Keratinocyte (primary cell): Measurements from ENCODE around the gene HYI. TPM values are rescaled to one million over a fixed set of nuclear protein-coding genes. Genes with fewer than 3 reads are reported as not detected.
"Not testable (repeated sequence)": the region's sequence is repeated elsewhere in the genome, so short reads cannot be mapped to it uniquely, and the experiment has no call there.

ENCODE experiments used
- DNase-seq: peaks from one replicate; pipeline ENCODE4 v3.0.0-alpha.2; 2011; ENCODE audit warnings: low read depth, missing footprints, low spot score
- FAIRE-seq: peaks from 2 replicates; lab custom pipeline; 2011; peaks lifted over from hg19 to GRCh38; lab: Jason Lieb, UNC
- H2AFZ ChIP-seq: 2 replicates; pipeline ENCODE4 v1.6.0; 2012; ENCODE audit warnings: low read length, control low read depth, inconsistent platforms; ENCODE audit not compliant: control insufficient read depth
- H3K27ac ChIP-seq: 2 replicates; pipeline ENCODE4 v1.5.1; 2011; ENCODE audit warnings: low read length; ENCODE audit not compliant: control insufficient read depth, insufficient read depth
- H3K27me3 ChIP-seq: 3 replicates; pipeline ENCODE4 v1.6.0; 2011; ENCODE audit warnings: low read length; ENCODE audit not compliant: control insufficient read depth, insufficient read depth; ENCODE audit errors: extremely low read depth
- H3K36me3 ChIP-seq, 2 experiments: 2 replicates in 1 of 2; 3 replicates in 1 of 2; pipeline ENCODE4 v1.5.1; 2011; ENCODE audit warnings: low read length in 2 of 2, mild to moderate bottlenecking in 1 of 2; ENCODE audit not compliant: control insufficient read depth in 2 of 2, insufficient read depth in 2 of 2; ENCODE audit errors: extremely low read depth in 1 of 2
- H3K4me1 ChIP-seq: 3 replicates; pipeline ENCODE4 v1.5.1; 2011; ENCODE audit warnings: low read length; ENCODE audit not compliant: control insufficient read depth, insufficient read depth; ENCODE audit errors: extremely low read depth
- H3K4me2 ChIP-seq: 3 replicates; pipeline ENCODE4 v1.6.0; 2011; ENCODE audit warnings: low read depth, low read length; ENCODE audit not compliant: control insufficient read depth, insufficient read depth; ENCODE audit errors: extremely low read depth
- H3K4me3 ChIP-seq, 3 experiments: fragments of 200-600 bp in 1 of 3; sonication (generic) in 1 of 3; 2 replicates in 2 of 3; 3 replicates in 1 of 3; pipeline ENCODE4 v1.5.1; 2011 to 2016; ENCODE audit warnings: low read length in 3 of 3, mild to moderate bottlenecking in 3 of 3, control low read depth in 2 of 3, inconsistent platforms in 1 of 3, low read depth in 1 of 3, mixed read lengths in 1 of 3, mixed run types in 1 of 3, moderate library complexity in 1 of 3; ENCODE audit not compliant: control insufficient read depth in 2 of 3, insufficient read depth in 2 of 3; ENCODE audit errors: extremely low read depth in 1 of 3
- H3K79me2 ChIP-seq: 2 replicates; pipeline ENCODE4 v1.6.0; 2012; ENCODE audit warnings: low read length; ENCODE audit not compliant: control insufficient read depth, insufficient read depth
- H3K9ac ChIP-seq: 3 replicates; pipeline ENCODE4 v1.6.0; 2011; ENCODE audit warnings: low read length; ENCODE audit not compliant: control insufficient read depth, insufficient read depth; ENCODE audit errors: extremely low read depth
- H3K9me1 ChIP-seq: 3 replicates; pipeline ENCODE4 v1.6.0; 2011; ENCODE audit warnings: low read length; ENCODE audit not compliant: control insufficient read depth, insufficient read depth; ENCODE audit errors: extremely low read depth
- H3K9me3 ChIP-seq: 2 replicates; pipeline ENCODE4 v1.5.1; 2012; ENCODE audit warnings: low read depth, low read length; ENCODE audit not compliant: control insufficient read depth
- H4K20me1 ChIP-seq: 3 replicates; pipeline ENCODE4 v1.6.0; 2011; ENCODE audit warnings: low read length; ENCODE audit not compliant: control insufficient read depth, insufficient read depth; ENCODE audit errors: extremely low read depth
- EZH2 ChIP-seq: IDR thresholded peaks from one replicate; pipeline ENCODE4 v1.6.1; 2012; ENCODE audit warnings: inconsistent platforms, mild to moderate bottlenecking, low read length, moderate library complexity
- dilution Hi-C: fragments of 300-500 bp; cut with MboI; formaldehyde crosslinking; loops from one replicate; pipeline ENCODE4 v1.7.0; 2020; ENCODE audit warnings: low sequenced_read_pairs; ENCODE audit not compliant: extremely low pct_ligation_motif_present
- polyA minus RNA-seq, 3 experiments: library from RNA; depleted of rRNA, polyadenylated mRNA; stranded (reverse); fragments of >200 nt; gene quantifications; 1 replicate in 1 of 3; 2 replicates in 1 of 3; 3 replicates in 1 of 3; pipeline ENCODE4 v1.2.3, GENCODE V29; 2011
- polyA plus RNA-seq, 5 experiments: library from polyadenylated mRNA; depleted of rRNA in 3 of 5; stranded (reverse) in 3 of 5; stranded (forward) in 1 of 5; unstranded in 1 of 5; fragments of >200 nt; gene quantifications; 1 replicate in 1 of 5; 2 replicates in 3 of 5; 3 replicates in 1 of 5; pipeline versions ENCODE4 v1.2.1 to v1.2.3, GENCODE V29; 2011 to 2012; ENCODE audit warnings: missing spikeins in 2 of 5, low read depth in 1 of 5, low replicate concordance in 1 of 5
- TF ChIP-seq, protein P1 (sequence below), 3 experiments: IDR thresholded peaks in 1 of 3; conservative IDR thresholded peaks in 1 of 3; optimal IDR thresholded peaks in 1 of 3; 2 replicates in 2 of 3; 3 replicates in 1 of 3; pipeline versions ENCODE3 to v1.5.1; 2011; ENCODE audit warnings: low read length in 3 of 3, mild to moderate bottlenecking in 3 of 3, moderate library complexity in 2 of 3, control low read depth in 1 of 3, inconsistent platforms in 1 of 3; ENCODE audit not compliant: insufficient read depth in 2 of 3; ENCODE audit errors: extremely low read depth in 1 of 3

Gene HYI, protein sequence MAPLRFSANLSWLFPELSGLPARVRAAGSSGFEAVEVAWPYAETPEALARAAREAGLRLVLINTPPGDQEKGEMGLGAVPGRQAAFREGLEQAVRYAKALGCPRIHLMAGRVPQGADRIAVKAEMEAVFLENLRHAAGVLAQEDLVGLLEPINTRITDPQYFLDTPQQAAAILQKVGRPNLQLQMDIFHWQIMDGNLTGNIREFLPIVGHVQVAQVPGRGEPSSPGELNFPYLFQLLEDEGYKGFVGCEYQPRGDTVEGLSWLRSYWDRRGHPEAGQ
- 26.4 to 39.6 TPM (median 26.9 TPM) in 3 replicates for polyA plus RNA-seq
- polyA plus RNA-seq (2011; ENCODE audit: low read depth): 10.9 TPM
- 11.1 and 17.7 TPM in 2 replicates for polyA plus RNA-seq (2011; cell fraction: cytosol; rRNA removed)
- 45.3 and 56.9 TPM in 2 replicates for polyA plus RNA-seq (2011; cell fraction: nucleus; rRNA removed)
- polyA plus RNA-seq (2012; ENCODE audit: low replicate concordance): 12.9 and 43.6 TPM in 2 replicates
- 6.2 to 27.3 TPM (median 13.6 TPM) in 3 replicates for polyA minus RNA-seq
- 11.1 TPM for polyA minus RNA-seq (2011; cell fraction: cytosol; rRNA and poly(A)+ RNA removed)
- 4.9 and 7.2 TPM in 2 replicates for polyA minus RNA-seq (2011; cell fraction: nucleus; rRNA and poly(A)+ RNA removed)

DNA sequence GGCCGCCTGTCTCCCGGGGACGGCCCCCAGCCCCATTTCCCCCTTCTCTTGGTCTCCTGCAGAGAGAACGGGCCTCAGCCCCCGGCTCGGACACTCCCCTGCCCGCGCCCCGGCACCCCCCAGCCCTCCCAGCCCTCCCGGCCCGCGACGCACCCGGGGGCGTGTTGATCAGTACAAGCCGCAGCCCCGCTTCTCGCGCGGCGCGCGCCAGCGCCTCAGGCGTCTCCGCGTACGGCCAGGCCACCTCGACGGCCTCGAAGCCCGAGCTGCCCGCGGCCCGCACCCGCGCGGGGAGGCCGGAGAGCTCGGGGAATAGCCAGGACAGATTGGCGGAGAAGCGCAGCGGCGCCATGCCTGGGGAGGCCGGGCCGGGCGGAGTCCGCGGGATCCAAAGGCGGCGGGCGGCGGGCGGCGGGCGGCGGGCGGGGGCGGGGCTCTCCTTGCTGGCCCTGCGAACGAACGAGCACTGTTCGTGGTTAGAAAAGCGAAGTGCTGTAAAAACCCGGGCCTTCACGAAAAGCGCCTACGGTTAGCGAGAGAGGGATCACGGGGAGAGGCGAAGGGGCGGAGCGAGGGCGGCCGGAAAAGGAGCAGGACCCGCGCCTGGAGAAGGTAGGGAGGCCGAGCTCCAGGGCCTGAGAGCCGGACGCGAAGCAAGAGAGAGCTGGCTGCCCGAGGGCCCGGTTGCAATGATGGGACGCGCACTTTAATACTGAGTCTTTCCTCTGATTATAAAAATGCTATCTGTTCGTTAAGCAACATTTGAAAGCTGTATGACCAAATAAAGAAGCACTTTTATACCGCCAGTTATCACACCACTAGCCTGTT, at the start of gene HYI:
TSS of gene HYI (minus strand) at position 490 of the 828 bp plus-strand sequence. CDS start at position 352, 138 bp downstream.
- TF ChIP-seq EZH2: no peak
- TF ChIP-seq, protein P1, sequence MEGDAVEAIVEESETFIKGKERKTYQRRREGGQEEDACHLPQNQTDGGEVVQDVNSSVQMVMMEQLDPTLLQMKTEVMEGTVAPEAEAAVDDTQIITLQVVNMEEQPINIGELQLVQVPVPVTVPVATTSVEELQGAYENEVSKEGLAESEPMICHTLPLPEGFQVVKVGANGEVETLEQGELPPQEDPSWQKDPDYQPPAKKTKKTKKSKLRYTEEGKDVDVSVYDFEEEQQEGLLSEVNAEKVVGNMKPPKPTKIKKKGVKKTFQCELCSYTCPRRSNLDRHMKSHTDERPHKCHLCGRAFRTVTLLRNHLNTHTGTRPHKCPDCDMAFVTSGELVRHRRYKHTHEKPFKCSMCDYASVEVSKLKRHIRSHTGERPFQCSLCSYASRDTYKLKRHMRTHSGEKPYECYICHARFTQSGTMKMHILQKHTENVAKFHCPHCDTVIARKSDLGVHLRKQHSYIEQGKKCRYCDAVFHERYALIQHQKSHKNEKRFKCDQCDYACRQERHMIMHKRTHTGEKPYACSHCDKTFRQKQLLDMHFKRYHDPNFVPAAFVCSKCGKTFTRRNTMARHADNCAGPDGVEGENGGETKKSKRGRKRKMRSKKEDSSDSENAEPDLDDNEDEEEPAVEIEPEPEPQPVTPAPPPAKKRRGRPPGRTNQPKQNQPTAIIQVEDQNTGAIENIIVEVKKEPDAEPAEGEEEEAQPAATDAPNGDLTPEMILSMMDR (optimal IDR thresholded peaks at IDR 0.05 in 1 of 3, IDR thresholded peaks at IDR 0.05 in 1 of 3, conservative IDR thresholded peaks at IDR 0.05 in 1 of 3; ENCODE audit: extremely low read depth in 1 of 3, insufficient read depth in 2 of 3, low read length in 3 of 3): no peak
- Histone ChIP-seq H3K9ac (peak within 1 kb of the TSS; percentile 80), H3K9me3 (no peaks in the 10 kb centered on the region), H2AFZ (peak within 1 kb of the TSS; percentile 56), H4K20me1 (no peaks in the 10 kb centered on the region), H3K4me1 (peaks cover 25% of the 10 kb centered on the region), H3K27ac (peak within 1 kb of the TSS; percentile 74), H3K4me2 (peak within 1 kb of the TSS; percentile 97), H3K4me3 (peak within 1 kb of the TSS; percentile 39 to 74 (median 60)), H3K79me2 (peaks cover 5% of the 10 kb centered on the region), H3K36me3 (peaks cover 22 to 35% of the 10 kb centered on the region in 2 experiments), H3K27me3 (no peaks in the 10 kb centered on the region), H3K9me1 (no peaks in the 10 kb centered on the region)
- FAIRE-seq (no peak), DNase-seq (no peak)
- dilution Hi-C loops: no loop called here

DNA sequence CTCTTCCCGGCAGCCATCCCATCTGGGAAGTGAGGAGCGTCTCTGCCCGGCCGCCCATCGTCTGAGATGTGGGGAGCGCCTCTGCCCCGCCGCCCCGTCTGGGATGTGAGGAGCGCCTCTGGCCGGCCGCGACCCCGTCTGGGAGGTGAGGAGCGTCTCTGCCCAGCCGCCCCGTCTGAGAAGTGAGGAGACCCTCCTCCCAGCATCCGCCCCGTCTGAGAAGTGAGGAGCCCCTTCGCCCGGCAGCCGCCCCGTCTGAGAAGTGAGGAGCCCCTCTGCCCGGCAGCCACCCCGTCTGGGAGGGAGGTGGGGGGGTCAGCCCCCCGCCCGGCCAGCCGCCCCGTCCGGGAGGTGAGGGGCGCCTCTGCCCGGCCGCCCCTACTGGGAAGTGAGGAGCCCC, 48.1 kb upstream of the HYI start:
- not testable (repeated sequence) for H3K9me1 ChIP-seq, FAIRE-seq

More for the DNA sequence above, 48.1 kb upstream of the HYI start:
- H3K79me2 ChIP-seq, dilution Hi-C loops, H3K4me2 ChIP-seq, H3K9me3 ChIP-seq, H4K20me1 ChIP-seq, H3K27ac ChIP-seq, H3K36me3 ChIP-seq, H3K27me3 ChIP-seq, H3K4me3 ChIP-seq, H3K4me1 ChIP-seq, H2AFZ ChIP-seq, H3K9ac ChIP-seq, DNase-seq: not testable (repeated sequence)
